HUES48 (cell line): ENCODE data around the gene VTA1.

Experiments
- H3K27ac ChIP-seq: one replicate; pipeline ENCODE4 v1.7.0; 2013; ENCODE audit warnings: low read depth, low read length, inconsistent platforms
- H3K27me3 ChIP-seq: 2 replicates; pipeline ENCODE4 v1.6.1; 2013; ENCODE audit warnings: mild to moderate bottlenecking, low read length; ENCODE audit not compliant: control insufficient read depth, insufficient read depth
- H3K36me3 ChIP-seq: 2 replicates; pipeline ENCODE4 v1.6.1; 2013; ENCODE audit warnings: low read length; ENCODE audit not compliant: control insufficient read depth, insufficient read depth
- H3K4me1 ChIP-seq: 2 replicates; pipeline ENCODE4 v1.6.1; 2013; ENCODE audit warnings: mild to moderate bottlenecking, low read length; ENCODE audit not compliant: control insufficient read depth, insufficient read depth
- H3K4me3 ChIP-seq: 2 replicates; pipeline ENCODE4 v1.5.1; 2013; ENCODE audit warnings: mild to moderate bottlenecking, low read depth, low read length
- H3K9ac ChIP-seq: 2 replicates; pipeline ENCODE4 v1.6.1; 2013; ENCODE audit warnings: mild to moderate bottlenecking, low read depth, low read length, moderate library complexity
- H3K9me3 ChIP-seq: 2 replicates; pipeline ENCODE4 v1.6.1; 2013; ENCODE audit warnings: low read length; ENCODE audit not compliant: control insufficient read depth, insufficient read depth

VTA1 gene

GRCh38 chr6:142192343-142192742 is 45.3 kb downstream of the VTA1 start:
- H3K27ac ChIP-seq, result no peak overlapping the region
- no peaks in the 10 kb centered on the region for H3K9me3 ChIP-seq
- no peaks in the 10 kb centered on the region for H3K4me1 ChIP-seq
- H3K4me3 ChIP-seq, result no peak overlapping the region
- peaks cover 21% of the 10 kb centered on the region for H3K36me3 ChIP-seq
- no peak overlapping the region for H3K9ac ChIP-seq
- no peaks in the 10 kb centered on the region for H3K27me3 ChIP-seq

- Histone ChIP-seq H3K36me3 (peaks cover 26% of the 10 kb centered on the region), H3K4me3 (no peak overlapping the region), H3K9ac (no peak overlapping the region), H3K27ac (no peak overlapping the region), H3K27me3 (no peaks in the 10 kb centered on the region), H3K4me1 (no peaks in the 10 kb centered on the region), H3K9me3 (no peaks in the 10 kb centered on the region)
These were observed 46.6 kb downstream of the VTA1 start for GRCh38 chr6:142193621-142194020.

DNA sequence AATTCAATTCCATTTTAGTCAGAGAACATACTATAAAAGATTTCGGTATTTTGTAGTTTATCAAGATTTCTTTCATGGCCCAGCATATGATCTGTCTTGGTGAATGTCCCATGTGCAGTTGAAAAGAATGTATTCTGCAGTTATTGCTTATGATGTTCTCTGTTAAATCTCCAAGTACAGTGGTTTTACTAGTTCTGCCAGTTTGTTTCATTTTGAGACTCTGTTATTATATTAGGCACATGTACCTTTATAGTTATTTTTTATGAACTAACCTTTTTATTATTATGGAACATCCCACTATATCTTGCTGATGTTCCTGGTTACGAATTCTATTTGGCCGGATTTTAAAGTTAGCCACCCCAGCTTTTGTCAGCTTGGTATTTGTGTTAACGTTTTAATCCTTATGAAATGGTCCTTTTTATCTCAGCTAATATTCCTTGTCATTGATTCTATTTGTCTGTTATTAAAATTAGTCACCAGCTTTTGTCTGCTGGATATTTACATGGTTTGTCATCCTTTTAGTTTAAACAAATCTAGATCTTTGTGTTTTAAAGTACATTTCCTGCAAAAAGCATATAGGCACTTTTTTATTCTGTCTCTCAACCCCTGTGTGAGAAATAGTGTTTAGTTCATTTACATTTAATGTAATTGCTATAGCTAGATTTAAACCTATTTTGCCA is 48.9 kb downstream of the VTA1 start:
- no peak overlapping the region for H3K27ac ChIP-seq

DNA sequence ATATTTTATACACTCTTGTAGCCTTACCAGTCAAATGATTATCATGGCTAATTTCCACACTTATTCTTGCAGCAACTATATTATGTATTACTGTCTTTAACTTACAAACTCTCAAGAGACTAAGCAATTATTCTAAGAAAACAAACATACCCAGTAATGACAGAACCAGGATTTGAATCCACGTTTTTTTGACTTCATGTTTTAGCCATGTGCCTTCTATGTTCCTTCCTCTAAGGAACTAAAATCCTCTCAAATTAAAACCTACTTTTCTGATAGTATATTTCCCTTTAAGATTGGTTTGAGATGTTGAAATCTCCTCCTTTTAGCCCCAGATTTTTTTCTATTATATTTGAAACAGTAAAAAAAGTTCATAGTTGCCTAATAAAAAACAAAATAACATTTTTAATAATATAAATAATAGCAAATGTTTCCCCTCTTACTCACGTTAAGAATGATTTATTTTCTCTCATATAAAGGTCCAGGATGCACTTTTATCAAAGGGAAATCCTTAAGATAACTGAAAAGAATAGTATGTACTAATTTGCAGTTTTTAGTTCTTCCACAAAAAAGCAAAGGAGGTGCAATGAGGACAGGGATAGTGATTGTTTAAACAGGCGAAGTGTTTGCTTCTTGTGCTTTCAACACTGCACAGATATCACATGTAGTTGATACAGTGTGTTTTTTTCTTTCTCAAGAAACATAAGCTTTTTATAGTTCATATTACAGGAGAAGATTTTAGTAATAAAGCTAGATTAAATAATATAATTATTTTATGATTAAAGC is 54.0 kb downstream of the VTA1 start:
- Histone ChIP-seq H3K27me3 (no peaks in the 10 kb centered on the region), H3K4me3 (no peak overlapping the region), H3K36me3 (peaks cover 51% of the 10 kb centered on the region)

More for the DNA sequence above, 48.9 kb downstream of the VTA1 start:
- Histone ChIP-seq H3K4me3 (no peak overlapping the region), H3K27me3 (no peaks in the 10 kb centered on the region), H3K36me3 (peaks cover 30% of the 10 kb centered on the region), H3K4me1 (no peaks in the 10 kb centered on the region), H3K9me3 (no peaks in the 10 kb centered on the region), H3K9ac (no peak overlapping the region)

DNA sequence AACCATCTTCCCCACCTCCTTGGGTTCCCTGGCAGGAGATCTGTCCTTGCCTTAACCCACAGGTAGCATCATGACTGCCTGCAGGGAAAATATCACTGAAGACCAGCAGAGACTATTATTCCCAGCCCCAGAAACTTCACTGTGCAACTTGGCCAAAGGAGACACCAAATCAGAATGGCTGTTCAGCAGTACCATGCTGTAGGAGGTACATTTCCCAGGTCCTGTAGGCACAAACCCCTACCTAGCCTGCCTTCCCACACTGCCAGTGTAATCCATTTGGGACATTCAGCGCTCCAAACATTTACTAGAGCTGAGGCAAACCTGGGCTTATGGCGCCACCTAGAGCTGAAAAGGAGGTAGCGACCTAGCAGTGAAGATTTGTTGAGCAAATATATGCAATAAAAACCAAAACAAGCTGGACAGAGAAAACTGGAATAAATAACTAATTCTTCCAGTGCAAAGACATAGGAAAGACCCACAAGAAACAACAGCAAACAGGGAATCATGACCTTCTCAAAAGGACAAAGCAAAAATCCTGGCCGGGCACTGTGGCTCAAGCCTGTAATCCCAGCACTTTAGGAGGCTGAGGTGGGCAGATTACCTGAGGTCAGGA is 60.3 kb downstream of the VTA1 start:
- H3K4me3 ChIP-seq, result no peak overlapping the region

More for the DNA sequence above, 54.0 kb downstream of the VTA1 start:
- Histone ChIP-seq H3K9ac (no peak overlapping the region), H3K9me3 (no peaks in the 10 kb centered on the region), H3K27ac (no peak overlapping the region), H3K4me1 (no peaks in the 10 kb centered on the region)

GRCh38 chr6:142210606-142211005 is 63.5 kb downstream of the VTA1 start:
- Histone ChIP-seq H3K9me3 (no peaks in the 10 kb centered on the region; the same call in 1 of the 2 replicates), H3K36me3 (peaks cover 41% of the 10 kb centered on the region)

More for the DNA sequence above, 60.3 kb downstream of the VTA1 start:
- H3K27ac ChIP-seq, result no peak overlapping the region
- H3K36me3 ChIP-seq, result peaks cover 36% of the 10 kb centered on the region
- no peaks in the 10 kb centered on the region for H3K27me3 ChIP-seq
- H3K9me3 ChIP-seq, result no peaks in the 10 kb centered on the region; the same call in 1 of the 2 replicates
- no peak overlapping the region for H3K9ac ChIP-seq
- H3K4me1 ChIP-seq, result no peaks in the 10 kb centered on the region

GRCh38 chr6:142213402-142213801 is 66.3 kb downstream of the VTA1 start:
- Histone ChIP-seq H3K4me1 (no peaks in the 10 kb centered on the region), H3K36me3 (peaks cover 37% of the 10 kb centered on the region), H3K27ac (no peak overlapping the region), H3K9me3 (no peaks in the 10 kb centered on the region; the same call in 1 of the 2 replicates), H3K4me3 (no peak overlapping the region), H3K9ac (no peak overlapping the region), H3K27me3 (no peaks in the 10 kb centered on the region)

More at GRCh38 chr6:142210606-142211005, 63.5 kb downstream of the VTA1 start:
- no peak overlapping the region for H3K9ac ChIP-seq
- no peaks in the 10 kb centered on the region for H3K27me3 ChIP-seq
- H3K4me1 ChIP-seq, result no peaks in the 10 kb centered on the region
- H3K27ac ChIP-seq, result no peak overlapping the region
- H3K4me3 ChIP-seq, result no peak overlapping the region

DNA sequence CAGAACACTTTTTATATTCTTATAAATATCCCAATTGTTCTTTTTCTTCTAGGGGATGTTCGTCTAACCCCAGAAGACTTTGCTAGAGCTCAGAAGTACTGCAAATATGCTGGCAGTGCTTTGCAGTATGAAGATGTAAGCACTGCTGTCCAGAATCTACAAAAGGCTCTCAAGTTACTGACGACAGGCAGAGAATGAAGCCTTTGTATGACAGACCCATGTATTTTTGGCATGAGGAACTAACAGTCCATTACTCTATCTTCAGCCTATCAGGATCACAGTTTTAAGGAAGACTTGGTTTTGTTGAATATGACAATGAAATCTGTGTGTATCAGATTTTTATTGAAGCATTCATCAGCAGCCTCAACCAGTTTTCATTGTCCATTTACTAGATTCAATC is 71.4 kb downstream of the VTA1 start:
- Histone ChIP-seq H3K36me3 (peaks cover 19% of the 10 kb centered on the region), H3K9ac (no peak overlapping the region), H3K4me1 (no peaks in the 10 kb centered on the region), H3K9me3 (no peaks in the 10 kb centered on the region), H3K4me3 (no peak overlapping the region), H3K27me3 (no peaks in the 10 kb centered on the region), H3K27ac (no peak overlapping the region)

GRCh38 chr6:142222022-142222421 is 75.0 kb downstream of the VTA1 start:
- H3K9me3 ChIP-seq, result no peaks in the 10 kb centered on the region
- H3K27me3 ChIP-seq, result no peaks in the 10 kb centered on the region
- no peak overlapping the region for H3K27ac ChIP-seq
- no peaks in the 10 kb centered on the region for H3K4me1 ChIP-seq
- H3K4me3 ChIP-seq, result no peak overlapping the region
- H3K9ac ChIP-seq, result no peak overlapping the region
- peaks cover 14% of the 10 kb centered on the region for H3K36me3 ChIP-seq

DNA sequence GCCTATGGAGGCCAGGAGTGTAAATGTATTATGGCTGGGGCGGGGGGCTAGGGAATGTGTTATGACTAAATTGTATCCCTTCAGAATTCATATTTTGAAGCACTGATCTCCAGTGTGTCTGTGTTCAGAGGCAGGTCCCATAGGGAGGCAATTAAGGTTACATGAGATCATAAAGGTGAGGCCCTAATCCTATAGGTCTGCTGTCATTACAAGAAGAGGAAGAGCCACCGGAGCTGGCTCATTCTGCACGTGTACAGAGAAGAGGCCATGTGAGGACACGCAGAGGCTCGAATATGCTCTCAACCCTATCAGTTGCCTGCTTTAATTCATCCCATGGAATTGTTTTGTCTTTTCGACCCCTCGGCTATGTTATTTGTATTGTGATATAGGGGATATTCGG is 76.9 kb downstream of the VTA1 start:
- Histone ChIP-seq H3K36me3 (peaks cover 7% of the 10 kb centered on the region; the same call in 1 of the 2 replicates), H3K27me3 (no peaks in the 10 kb centered on the region), H3K27ac (no peak overlapping the region), H3K9me3 (no peaks in the 10 kb centered on the region), H3K4me1 (no peaks in the 10 kb centered on the region), H3K4me3 (no peak overlapping the region), H3K9ac (no peak overlapping the region)

GRCh38 chr6:142225115-142225514 is 78.1 kb downstream of the VTA1 start:
- Histone ChIP-seq H3K4me3 (no peak overlapping the region), H3K9me3 (no peaks in the 10 kb centered on the region)

More at GRCh38 chr6:142225115-142225514, 78.1 kb downstream of the VTA1 start:
- H3K36me3 ChIP-seq, result no peaks in the 10 kb centered on the region
- H3K27ac ChIP-seq, result no peak overlapping the region
- no peaks in the 10 kb centered on the region for H3K27me3 ChIP-seq
- no peaks in the 10 kb centered on the region for H3K4me1 ChIP-seq
- no peak overlapping the region for H3K9ac ChIP-seq
